Left lobe of liver (tissue), 2 donors: ENCODE data around the gene RAB20. TPM values are rescaled to one million over a fixed set of nuclear protein-coding genes. Genes with fewer than 3 reads are reported as not detected.
"Not testable (repeated sequence)": the region's sequence is repeated elsewhere in the genome, so short reads cannot be mapped to it uniquely, and the experiment has no call there.

ENCODE experiments used
- ATAC-seq: fragments of 200-7000 bp; cut with Tn5 transposase; one replicate; pipeline ENCODE4 v1.9.1; 2020; ENCODE audit warnings: mild to moderate bottlenecking, moderate library complexity
- DNase-seq: peaks from one replicate; pipeline ENCODE4 v3.0.0-alpha.2; 2020; ENCODE audit warnings: low spot score
- total RNA-seq: library from RNA; stranded (reverse); gene quantifications from one replicate; pipeline ENCODE4 v1.2.1, GENCODE V29; 2021
- donor health status: DM: no; HTN: no; CAD: no; lungs with moderate emphysema.
- donor health status: DM: no; HTN: yes; CAD: no.

The RAB20 gene
- total RNA-seq: 12.3 TPM

DNA sequence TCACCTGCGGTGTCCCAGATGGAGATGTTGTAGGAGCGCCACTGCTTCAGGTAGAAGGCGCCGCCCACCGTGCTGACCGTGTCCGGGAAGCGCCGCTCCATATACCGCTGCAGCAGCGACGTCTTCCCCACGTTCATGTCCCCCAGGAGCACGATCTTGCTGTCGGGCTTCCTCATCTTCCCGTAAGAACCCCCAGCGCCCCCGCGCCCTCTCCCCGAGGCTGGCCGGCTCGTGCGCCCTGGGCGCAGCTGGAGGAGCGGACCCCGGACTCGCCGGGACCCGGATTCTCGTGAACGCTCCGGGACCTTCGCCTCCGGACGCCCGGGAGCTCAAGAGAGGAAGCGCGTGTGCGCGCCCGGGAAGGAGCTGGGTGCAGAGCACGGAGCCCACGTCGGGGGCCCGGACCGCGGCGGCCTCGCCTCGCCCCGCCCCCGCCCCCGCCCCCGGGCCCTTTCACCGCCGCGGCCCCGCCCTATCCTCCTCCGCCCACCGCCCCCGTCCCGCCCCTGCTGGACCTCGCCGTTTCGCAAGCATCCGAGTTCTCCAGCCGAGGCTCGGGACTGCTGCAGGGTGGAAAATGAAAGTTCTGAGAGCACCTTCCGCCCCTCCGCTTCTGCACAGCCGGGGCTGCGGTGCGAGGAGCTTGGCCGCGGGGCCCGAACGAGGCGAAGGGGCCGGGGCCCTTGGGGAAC is at the start of gene RAB20:
TSS of gene RAB20 (minus strand) at position 379 of the 692 bp plus-strand sequence. CDS start at position 176, 203 bp downstream.
- DNase-seq (peak; percentile 95), ATAC-seq (peak; percentile 82)

DNA sequence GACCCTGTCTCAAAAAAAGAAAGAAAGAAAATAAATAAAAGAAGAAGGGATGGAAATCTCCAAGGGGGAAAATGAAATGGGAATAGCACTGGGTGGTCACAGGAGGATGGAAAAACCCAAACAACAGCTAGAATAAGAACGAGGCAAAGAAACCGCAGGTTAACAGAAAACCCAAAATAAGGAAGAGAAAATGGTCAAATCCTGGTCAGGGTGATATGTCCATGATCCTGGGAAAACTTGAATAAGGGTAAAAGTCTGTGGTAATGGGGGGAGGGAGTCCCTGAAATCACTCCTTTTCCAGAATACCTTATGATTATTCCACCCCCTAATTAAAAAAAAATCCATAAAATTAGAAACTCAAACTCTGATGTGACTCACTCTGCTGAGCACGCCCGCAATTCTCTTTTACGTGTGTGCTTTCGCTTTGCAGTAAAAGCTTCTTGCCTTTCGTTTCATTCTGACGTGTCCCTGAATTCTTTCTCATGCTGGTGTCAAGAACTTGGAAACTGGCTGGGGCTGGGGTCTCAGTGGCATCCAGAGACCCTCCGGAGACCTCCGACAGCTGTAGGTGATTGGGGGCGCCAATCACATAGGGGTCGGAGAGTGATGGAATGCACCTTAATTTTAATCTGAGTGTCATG is 49.6 kb upstream of the RAB20 start:
- ATAC-seq (no peak), DNase-seq (no peak)

DNA sequence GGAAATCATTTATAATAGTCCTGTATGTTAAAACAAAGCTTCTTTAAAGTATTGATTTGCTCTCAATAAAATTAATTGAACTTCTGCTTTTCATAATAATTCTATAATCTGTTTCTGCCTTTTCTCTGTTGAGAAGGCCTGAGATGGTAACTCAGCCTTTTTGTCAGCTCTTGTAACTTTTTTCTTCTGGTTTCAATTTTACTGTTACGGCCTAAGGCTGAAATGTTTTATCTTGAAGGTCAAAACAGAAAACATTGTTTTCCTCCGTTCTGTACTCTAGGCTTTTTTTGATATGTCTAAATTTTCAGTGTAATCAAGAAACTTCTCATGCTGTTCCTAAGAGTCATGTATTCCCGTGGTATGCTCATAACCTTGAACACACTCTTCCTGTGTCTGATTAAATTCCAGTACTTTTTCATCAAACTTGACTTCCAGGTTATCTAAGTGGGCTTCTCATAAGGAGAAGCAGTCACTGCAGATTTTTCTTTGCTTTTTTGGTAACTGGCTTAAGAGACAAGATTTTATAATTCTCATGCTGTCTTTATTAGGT is 46.2 kb upstream of the RAB20 start:
- ATAC-seq: peak; percentile 28
- no peak for DNase-seq

- not testable (repeated sequence) for ATAC-seq, DNase-seq
Measured at GRCh38 chr13:110606281-110606680, 44.8 kb upstream of the RAB20 start.

- ATAC-seq: no peak
- DNase-seq: no peak
Measured at GRCh38 chr13:110605132-110605531, 43.6 kb upstream of the RAB20 start.

DNA sequence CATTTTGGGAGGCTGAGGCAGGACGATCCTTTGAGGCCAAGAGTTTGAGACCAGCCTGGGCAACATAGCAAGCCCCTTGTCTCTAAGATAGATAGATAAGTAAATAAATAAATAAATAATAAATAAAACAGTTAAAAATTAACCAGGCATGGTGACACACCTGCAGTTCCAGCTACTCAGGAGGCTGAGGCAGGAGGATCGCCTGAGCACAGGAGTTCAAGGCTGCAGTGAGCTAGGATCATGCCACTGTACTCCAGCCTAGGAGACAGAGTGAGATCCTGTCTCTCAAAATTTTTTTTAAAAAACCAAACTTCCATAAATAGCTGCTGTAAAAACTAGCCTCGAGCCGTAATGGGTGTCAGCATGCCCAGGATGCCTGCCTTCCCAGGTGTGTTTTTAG is 39.5 kb upstream of the RAB20 start:
- ATAC-seq: no peak
- DNase-seq: no peak

- ATAC-seq: no peak
Measured at GRCh38 chr13:110600261-110600819, 38.8 kb upstream of the RAB20 start.

DNA sequence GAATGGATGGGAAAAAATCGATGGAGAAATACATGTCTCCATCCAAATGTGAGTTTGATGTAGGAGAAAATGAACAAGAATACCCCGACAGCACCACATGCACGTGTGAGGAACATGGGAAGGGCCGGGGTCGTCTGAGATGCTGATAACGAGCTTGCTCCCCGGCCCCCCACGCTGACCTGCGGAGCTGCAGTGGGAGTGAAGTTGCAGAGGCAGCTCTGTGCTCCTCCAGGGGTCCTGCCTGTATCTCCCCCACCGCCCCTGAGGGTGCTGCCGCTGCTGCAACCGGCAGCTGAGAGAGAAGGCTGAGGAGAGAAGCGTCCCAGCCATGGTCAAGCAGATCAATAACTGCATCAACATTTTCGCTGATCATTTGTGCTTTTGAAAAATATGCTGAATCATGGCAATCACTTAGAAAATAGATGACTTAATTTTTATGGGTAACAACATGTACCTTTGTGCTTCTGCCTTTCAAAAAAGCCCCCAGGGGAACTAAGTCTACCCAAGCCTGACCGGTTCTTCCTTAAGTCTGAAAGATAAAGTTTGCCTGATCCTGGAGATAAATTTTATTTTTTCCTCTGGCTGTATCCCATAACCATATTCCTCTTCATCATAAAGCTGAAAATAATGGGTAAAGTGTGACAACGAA is 35.6 kb upstream of the RAB20 start:
- DNase-seq (no peak), ATAC-seq (no peak)

More at GRCh38 chr13:110600261-110600819, 38.8 kb upstream of the RAB20 start:
- DNase-seq: no peak

GRCh38 chr13:110593430-110594130 is 32.1 kb upstream of the RAB20 start:
- DNase-seq (no peak), ATAC-seq (peak; percentile 99)

GRCh38 chr13:110592665-110593064 is 31.1 kb upstream of the RAB20 start:
- no peak for DNase-seq

DNA sequence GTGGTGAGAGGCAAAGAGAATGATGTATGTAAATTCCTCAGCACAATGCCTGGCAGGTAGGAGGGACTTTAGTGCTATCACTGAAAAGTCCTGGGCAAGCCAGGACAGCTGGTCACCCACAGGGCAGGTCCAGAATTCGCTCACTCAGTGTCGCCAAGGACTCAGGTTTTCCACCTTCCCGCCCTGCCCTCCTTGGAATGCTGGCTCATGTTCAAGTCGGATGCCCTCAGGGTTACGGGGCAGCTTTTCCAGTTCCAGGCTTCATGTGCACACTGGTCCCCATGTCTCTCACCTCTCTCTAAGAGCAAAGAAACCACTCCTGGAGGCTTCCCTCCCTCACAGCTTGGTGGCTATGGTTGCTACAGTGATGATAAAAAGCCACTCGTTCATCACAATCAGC is 29.1 kb upstream of the RAB20 start:
- DNase-seq (peak; percentile 32), ATAC-seq (no peak)

More at GRCh38 chr13:110592665-110593064, 31.1 kb upstream of the RAB20 start:
- ATAC-seq: no peak

DNA sequence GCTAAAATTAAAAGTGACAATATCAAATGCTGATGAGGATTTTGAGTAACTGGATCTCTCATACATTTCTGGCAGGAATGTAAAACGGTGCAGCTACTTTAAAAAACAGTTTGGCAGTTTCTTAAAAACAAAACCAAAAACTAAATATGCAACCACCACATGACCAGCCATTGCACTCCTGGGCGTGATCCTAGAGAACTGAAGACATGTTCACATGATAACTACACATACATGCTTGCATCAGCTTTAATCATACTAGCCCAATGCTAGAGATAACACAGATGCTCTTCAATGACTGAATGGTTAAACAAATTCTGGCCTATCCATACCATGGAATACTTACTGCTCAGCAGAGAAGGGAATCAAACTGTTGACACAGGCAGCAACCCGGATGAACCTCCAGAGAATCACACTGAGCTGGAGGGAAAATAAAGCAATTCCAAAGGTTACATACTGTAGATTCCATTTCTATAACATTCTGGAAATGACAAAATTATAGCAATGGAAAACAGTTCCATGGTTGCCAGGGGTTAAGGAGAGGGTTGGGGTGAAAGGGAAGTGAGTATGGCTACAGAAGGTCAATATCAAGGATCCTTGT is 28.4 kb upstream of the RAB20 start:
- no peak for DNase-seq
- ATAC-seq: no peak

- no peak for ATAC-seq
- no peak for DNase-seq
Measured at GRCh38 chr13:110583178-110583865, 21.8 kb upstream of the RAB20 start.

GRCh38 chr13:110582421-110582954 is 21.0 kb upstream of the RAB20 start:
- DNase-seq (peak; percentile 30), ATAC-seq (no peak)

- DNase-seq (peak; percentile 38), ATAC-seq (no peak)
Measured at GRCh38 chr13:110581506-110582185, 20.1 kb upstream of the RAB20 start.

DNA sequence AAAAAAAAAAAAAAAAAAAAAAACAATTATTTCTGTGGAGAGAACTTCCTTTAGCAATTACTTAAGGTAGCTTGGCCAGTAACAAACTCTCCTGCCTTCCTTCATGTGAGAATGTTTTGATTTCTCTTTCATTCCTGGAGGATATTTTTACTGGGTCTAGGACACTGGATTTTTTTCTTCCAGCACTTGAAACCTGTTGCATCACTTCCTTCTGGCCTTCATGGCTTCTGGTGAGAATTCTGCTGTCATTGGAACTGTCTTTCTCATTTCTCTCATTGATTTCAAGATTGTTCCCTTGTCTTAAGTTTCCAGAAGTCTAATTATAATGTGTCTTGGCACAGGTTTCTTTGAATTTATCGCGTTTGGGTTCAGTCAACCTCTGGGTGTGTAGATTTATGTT is 19.3 kb upstream of the RAB20 start:
- DNase-seq: no peak
- no peak for ATAC-seq

GRCh38 chr13:110578363-110578762 is 16.8 kb upstream of the RAB20 start:
- DNase-seq (peak; percentile 27), ATAC-seq (no peak)

- ATAC-seq: peak; percentile 81
- peak; percentile 48 for DNase-seq
Measured at GRCh38 chr13:110576736-110577476, 15.4 kb upstream of the RAB20 start.
